HepG2 (cell line): ENCODE results near the gene SLC5A6.

ENCODE experiments used
- CCAR2 ChIP-seq: fragments of 200-400 bp; formaldehyde crosslinking; optimal IDR thresholded peaks from 2 replicates; pipeline ENCODE3; 2018; ENCODE audit warnings: low read depth, mild to moderate bottlenecking, low read length, moderate library complexity
- CTCF ChIP-seq: sonication (generic); formaldehyde crosslinking; IDR thresholded peaks from 2 replicates; pipeline ENCODE4 v1.5.0; 2020; ENCODE audit warnings: mild to moderate bottlenecking, missing genetic modification reagents, moderate library complexity
- ELK4 ChIP-seq: sonication (generic); formaldehyde crosslinking; IDR thresholded peaks from 2 replicates; pipeline ENCODE4 v1.9.0; 2021; ENCODE audit warnings: missing genetic modification reagents, borderline replicate concordance
- POLR2A ChIP-seq, 2 experiments: IDR thresholded peaks; 2 replicates each; pipeline ENCODE4 v1.6.1; 2011; ENCODE audit warnings: low read depth in 2 of 2, low read length in 2 of 2, mild to moderate bottlenecking in 1 of 2, moderate library complexity in 1 of 2; ENCODE audit not compliant: insufficient read depth in 1 of 2
- SALL2 ChIP-seq: sonication (generic); formaldehyde crosslinking; IDR thresholded peaks from 2 replicates; pipeline ENCODE4 v1.8.1; 2023; ENCODE audit warnings: mild to moderate bottlenecking, missing genetic modification reagents, inconsistent platforms
- ZNF768 ChIP-seq: sonication (generic); formaldehyde crosslinking; IDR thresholded peaks from 2 replicates; pipeline ENCODE4 v1.4.0; 2020; ENCODE audit warnings: missing genetic modification reagents

GRCh38 chr2:27261241-27261925 is 49.3 kb upstream of the SLC5A6 start:
- no peak for TF ChIP-seq CCAR2
- TF ChIP-seq SALL2 (CRISPR knock-in tag), result no peak
- no peak for TF ChIP-seq ZNF768
- TF ChIP-seq ELK4, result no peak
- TF ChIP-seq CTCF (CRISPR knock-in tag), result no peak
- no peak for TF ChIP-seq POLR2A (IDR thresholded peaks at IDR 0.05; ENCODE audit: insufficient read depth in 1 of 2, low read depth in 2 of 2, low read length in 2 of 2)
